CD4-positive, alpha-beta T cell treated with Interleukin-17A for 4 hours (primary cell): ENCODE results near the gene TAF1L.

Experiments
- DNase-seq: peaks from one replicate; pipeline ENCODE4 v3.0.0-alpha.2; 2020; ENCODE audit warnings: mixed read lengths

Gene TAF1L

DNA sequence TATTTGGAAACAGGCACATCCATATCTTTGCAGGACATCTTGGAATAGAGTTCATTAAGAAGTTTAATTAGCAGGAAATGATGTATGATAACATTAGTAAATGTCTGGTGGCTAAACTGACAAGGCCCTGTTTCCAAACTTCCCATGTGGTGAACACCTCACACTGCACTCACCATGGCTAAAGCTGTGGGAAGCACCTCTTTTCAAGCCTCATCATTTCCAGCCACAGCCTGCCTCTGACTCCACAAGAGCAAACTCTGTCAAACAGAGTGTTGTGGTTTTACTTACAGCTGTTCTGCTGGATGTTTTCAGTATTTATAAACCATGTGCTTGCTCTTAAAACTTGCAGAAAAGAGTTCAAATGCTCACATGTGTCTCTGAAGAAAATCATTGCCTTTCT lies 47.6 kb downstream of the TAF1L start:
- no peak for DNase-seq

GRCh38 chr9:32584784-32585183 lies 50.7 kb downstream of the TAF1L start:
- DNase-seq: no peak

DNA sequence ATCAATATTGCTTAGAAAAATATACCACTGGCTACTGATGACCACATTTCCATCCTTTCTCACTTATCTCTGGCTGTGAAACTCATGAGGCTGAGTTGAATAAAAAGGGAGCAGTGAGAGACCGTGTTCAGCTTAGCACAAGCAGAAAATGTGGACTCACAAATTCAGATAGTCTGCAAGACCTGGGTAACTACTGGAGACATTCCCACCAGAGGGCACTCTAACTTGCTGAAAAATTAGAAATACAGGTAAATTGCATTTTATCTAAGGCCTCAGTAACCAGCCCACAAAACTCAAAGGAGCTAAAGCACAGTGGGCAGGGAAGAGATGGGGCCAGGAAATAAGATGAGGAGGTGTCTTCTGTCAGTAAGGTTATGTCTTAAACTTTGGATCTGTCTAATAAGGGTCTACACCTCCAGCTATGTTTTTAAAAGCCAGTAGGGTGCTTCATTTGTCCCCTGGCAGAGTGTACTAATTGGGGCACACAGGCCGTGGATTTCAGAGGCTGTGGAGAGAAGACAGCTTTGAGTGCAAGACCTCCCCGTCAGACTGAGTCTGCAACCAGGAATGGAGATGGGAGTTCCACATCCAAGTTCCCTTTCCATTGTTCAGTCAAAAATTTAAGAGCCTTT lies 53.8 kb downstream of the TAF1L start:
- peak; percentile 42 for DNase-seq

DNA sequence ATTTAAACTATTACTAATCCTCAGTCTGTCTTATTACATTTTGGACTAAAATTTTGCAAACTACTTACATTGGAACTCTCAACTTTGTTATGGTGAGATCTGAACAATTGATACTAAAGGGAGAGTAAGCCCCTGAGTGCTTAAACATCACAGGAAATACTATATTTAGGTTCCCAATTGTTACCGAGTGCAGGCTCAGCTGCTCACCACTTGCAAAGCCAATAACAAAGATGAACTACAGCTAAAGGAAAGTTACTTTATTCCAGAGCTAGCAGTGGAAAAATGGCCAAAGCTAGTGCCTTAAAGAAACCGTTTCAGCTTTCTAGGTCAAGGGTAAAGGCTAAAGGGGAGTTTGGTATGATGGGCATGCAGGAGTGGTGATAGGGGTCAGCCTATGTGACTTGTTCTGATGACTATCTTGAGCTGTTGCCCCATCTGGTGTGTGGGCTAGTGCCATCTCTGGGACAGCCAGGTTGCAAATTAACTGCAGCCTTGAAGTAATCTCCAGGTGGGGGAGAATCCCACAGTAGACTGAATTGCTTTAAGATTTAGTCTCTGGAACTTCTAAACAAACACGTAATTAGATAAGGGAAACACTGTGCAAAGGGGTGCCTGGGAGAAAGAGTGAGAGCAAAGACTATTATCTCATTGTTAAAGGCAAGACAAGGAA lies 54.7 kb downstream of the TAF1L start:
- no peak for DNase-seq

GRCh38 chr9:32579706-32580331 lies 55.6 kb downstream of the TAF1L start:
- DNase-seq: peak; percentile 87
